Panc1 (cell line): Measurements from ENCODE around the gene TNFRSF25. TPM values are rescaled to one million over a fixed set of nuclear protein-coding genes. Genes with fewer than 3 reads are reported as not detected.

Experiments
- ATAC-seq: fragments of 200-7000 bp; cut with Tn5 transposase; 2 replicates; pipeline ENCODE4 v1.9.1; 2020; ENCODE audit warnings: mild to moderate bottlenecking, moderate library complexity
- BruUV-seq: library from RNA; stranded (reverse); fragments of 400-500 nt; replicated peaks from 2 replicates; lab custom pipeline; 2021; lab: Mats Ljungman, UMichigan
- CTCF ChIA-PET: fragments of 300-600 bp; sonication (Branson Sonifier 250); formaldehyde crosslinking; loops from one replicate; lab custom pipeline; 2022; ENCODE audit warnings: antibody characterized with exemption; lab: Charles Lee
- POLR2A ChIA-PET: fragments of 300-600 bp; sonication (Branson Sonifier 250); formaldehyde crosslinking; loops from one replicate; lab custom pipeline; 2022; ENCODE audit warnings: antibody characterized with exemption; lab: Charles Lee
- DNase-seq: peaks from one replicate; pipeline ENCODE4 v3.0.0-alpha.2; 2010; ENCODE audit warnings: low read depth, low spot score
- H3K27ac ChIP-seq: 2 replicates; pipeline ENCODE4 v1.5.1; 2011; ENCODE audit warnings: mild to moderate bottlenecking, low read length, inconsistent platforms
- H3K27me3 ChIP-seq: fragments of 200-500 bp; sonication (Bioruptor generic); 2 replicates; pipeline ENCODE4 v1.6.0; 2014; ENCODE audit warnings: low read length, inconsistent platforms; ENCODE audit not compliant: control insufficient read depth, insufficient read depth
- H3K36me3 ChIP-seq: fragments of 200-500 bp; sonication (Bioruptor generic); 2 replicates; pipeline ENCODE4 v1.5.1; 2014; ENCODE audit warnings: inconsistent platforms, mild to moderate bottlenecking, low read length, moderate library complexity; ENCODE audit not compliant: control insufficient read depth, insufficient read depth
- H3K4me1 ChIP-seq: 2 replicates; pipeline ENCODE4 v1.5.1; 2011; ENCODE audit warnings: inconsistent platforms, mild to moderate bottlenecking, low read length, moderate library complexity; ENCODE audit not compliant: control insufficient read depth, insufficient read depth
- H3K4me3 ChIP-seq, 2 experiments: 2 replicates each; pipeline ENCODE4 v1.5.1; 2011 to 2012; ENCODE audit warnings: low read depth in 2 of 2, low read length in 2 of 2, mild to moderate bottlenecking in 2 of 2, inconsistent platforms in 1 of 2, moderate library complexity in 1 of 2
- H3K9me3 ChIP-seq: fragments of 200-500 bp; sonication (Bioruptor generic); 2 replicates; pipeline ENCODE4 v1.5.1; 2014; ENCODE audit warnings: low read depth, mild to moderate bottlenecking, inconsistent platforms, low read length, moderate library complexity; ENCODE audit not compliant: control insufficient read depth, insufficient read depth
- CTCF ChIP-seq: fragments of 450-650 bp; IDR thresholded peaks from 2 replicates; pipeline ENCODE4 v1.5.1; 2017; ENCODE audit warnings: mild to moderate bottlenecking
- POLR2AphosphoS5 ChIP-seq: IDR thresholded peaks from 2 replicates; pipeline ENCODE4 v1.6.1; 2012; ENCODE audit warnings: mild to moderate bottlenecking, low read depth, low read length, moderate library complexity
- REST ChIP-seq, 2 experiments: IDR thresholded peaks; 2 replicates each; pipeline ENCODE4 v1.6.1; 2011 to 2012; ENCODE audit warnings: low read depth in 2 of 2, control low read depth in 1 of 2, low read length in 1 of 2, mild to moderate bottlenecking in 1 of 2, moderate library complexity in 1 of 2; ENCODE audit not compliant: insufficient read depth in 1 of 2
- SIN3A ChIP-seq: IDR thresholded peaks from 2 replicates; pipeline ENCODE4 v1.6.1; 2012; ENCODE audit warnings: low read depth, mild to moderate bottlenecking, low read length, moderate library complexity, borderline replicate concordance; ENCODE audit not compliant: insufficient read depth
- TCF7L2 ChIP-seq: IDR thresholded peaks from 2 replicates; pipeline ENCODE4 v1.6.1; 2011; ENCODE audit warnings: mild to moderate bottlenecking, low read depth, low read length, inconsistent platforms
- in situ Hi-C: cut with HindIII; loops from 2 replicates; pipeline ENCODE4 v1.10.0; 2016; ENCODE audit warnings: low sequenced_read_pairs, low pct_unique_long_range_greater_than_20kb
- intact Hi-C: fragments of 100-400 bp; cut with micrococcal nuclease; formaldehyde crosslinking; loops from one replicate; pipeline ENCODE4 v1.10.0; 2022; ENCODE audit not compliant: unreplicated experiment
- total RNA-seq: library from RNA; stranded (reverse); gene quantifications from one replicate; pipeline ENCODE4 v1.2.1, GENCODE V29; 2021; ENCODE audit not compliant: unreplicated experiment

Gene TNFRSF25
- total RNA-seq, 1 experiment from 2014 or later, result 7.0 TPM

GRCh38 chr1:6443339-6444115 is 22.4 kb downstream of the TNFRSF25 start:
- in situ Hi-C loops (no loop called here), intact Hi-C loops (no loop called here)
- Histone ChIP-seq H3K4me1 (peaks cover 6% of the 10 kb centered on the region; the same call in 1 of the 2 replicates), H3K27me3 (no peaks in the 10 kb centered on the region), H3K36me3 (no peaks in the 10 kb centered on the region), H3K27ac (no peak overlapping the region), H3K9me3 (no peaks in the 10 kb centered on the region), H3K4me3 (no peak overlapping the region)
- ChIA-PET CTCF (interaction anchor here (0.7 to 0.8 kb wide), 4 partner anchors 9 to 38 kb away, joined by 4 to 7 read pairs (median 4); partner anchors contain the start of gene HES2), POLR2A (interaction anchor here (0.5 to 0.7 kb wide), 2 partner anchors 61 to 159 kb away, joined by 6 to 9 read pairs; partner anchors contain the start of gene KLHL21)
- no peak for TF ChIP-seq SIN3A
- no peak for TF ChIP-seq TCF7L2
- no peak for TF ChIP-seq REST (IDR thresholded peaks at IDR 0.05; ENCODE audit: insufficient read depth in 1 of 2, low read depth in 2 of 2, low read length in 1 of 2)
- no peak for TF ChIP-seq POLR2AphosphoS5
- TF ChIP-seq CTCF, result no peak
- BruUV-seq, result no TSS peak
- DNase-seq, result no peak
- ATAC-seq, result no peak

GRCh38 chr1:6441586-6441985 is 24.4 kb downstream of the TNFRSF25 start:
- Histone ChIP-seq H3K36me3 (no peaks in the 10 kb centered on the region), H3K4me1 (peaks cover 14% of the 10 kb centered on the region), H3K27ac (no peak overlapping the region), H3K4me3 (no peak overlapping the region), H3K9me3 (no peaks in the 10 kb centered on the region), H3K27me3 (no peaks in the 10 kb centered on the region)
- POLR2A ChIA-PET, result no interaction called here
- CTCF ChIA-PET, result no interaction called here
- no peak for ATAC-seq
- intact Hi-C loops, result no loop called here
- BruUV-seq, result no TSS peak
- in situ Hi-C loops, result no loop called here
- DNase-seq, result no peak
- TF ChIP-seq SIN3A, result no peak
- no peak for TF ChIP-seq REST (IDR thresholded peaks at IDR 0.05; ENCODE audit: insufficient read depth in 1 of 2, low read depth in 2 of 2, low read length in 1 of 2)
- no peak for TF ChIP-seq POLR2AphosphoS5
- TF ChIP-seq CTCF, result no peak
- no peak for TF ChIP-seq TCF7L2
